Bronchial epithelial cell (primary cell): ENCODE measurements around the gene ABCC3. TPM values are rescaled to one million over a fixed set of nuclear protein-coding genes. Genes with fewer than 3 reads are reported as not detected.

ENCODE experiments used
- DNase-seq: peaks from one replicate; pipeline ENCODE4 v3.0.0-alpha.2; 2010; ENCODE audit warnings: low read depth
- FAIRE-seq: peaks from 2 replicates; lab custom pipeline; 2011; peaks lifted over from hg19 to GRCh38; lab: Jason Lieb, UNC
- H3K27me3 ChIP-seq: 2 replicates; pipeline ENCODE4 v1.5.1; 2011; ENCODE audit warnings: low read length; ENCODE audit not compliant: control insufficient read depth, insufficient read depth
- H3K36me3 ChIP-seq: 2 replicates; pipeline ENCODE4 v1.5.1; 2011; ENCODE audit warnings: low read length; ENCODE audit not compliant: control insufficient read depth, insufficient read depth
- H3K4me3 ChIP-seq: 2 replicates; pipeline ENCODE4 v1.5.1; 2011; ENCODE audit warnings: mild to moderate bottlenecking, low read depth, low read length, control low read depth
- total RNA-seq: library from RNA; depleted of rRNA; stranded (reverse); fragments of >200 nt; gene quantifications from 2 replicates; pipeline ENCODE4 v1.2.1, GENCODE V29; 2014
- TF ChIP-seq, protein P1 (sequence below): IDR thresholded peaks from 2 replicates; pipeline ENCODE4 v1.5.1; 2011; ENCODE audit warnings: mild to moderate bottlenecking, moderate library complexity, low read length, control low read depth, inconsistent platforms; ENCODE audit not compliant: insufficient read depth, severe bottlenecking

The ABCC3 gene
- total RNA-seq, 1 donor from 2014 or later: 33.2 TPM

DNA sequence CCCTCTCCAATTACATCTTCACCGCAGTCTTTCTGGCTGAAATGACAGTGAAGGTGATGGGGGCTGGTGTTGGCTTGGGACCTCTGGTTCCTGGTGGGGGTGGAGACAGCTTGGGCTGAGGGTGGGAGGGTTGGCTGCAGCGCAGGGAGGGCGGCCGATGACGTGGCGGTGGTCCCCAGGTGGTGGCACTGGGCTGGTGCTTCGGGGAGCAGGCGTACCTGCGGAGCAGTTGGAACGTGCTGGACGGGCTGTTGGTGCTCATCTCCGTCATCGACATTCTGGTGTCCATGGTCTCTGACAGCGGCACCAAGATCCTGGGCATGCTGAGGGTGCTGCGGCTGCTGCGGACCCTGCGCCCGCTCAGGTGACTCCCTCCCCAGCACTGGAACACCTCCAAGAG lies 31.8 kb upstream of the ABCC3 start:
- FAIRE-seq: no peak
- TF ChIP-seq, protein P1, sequence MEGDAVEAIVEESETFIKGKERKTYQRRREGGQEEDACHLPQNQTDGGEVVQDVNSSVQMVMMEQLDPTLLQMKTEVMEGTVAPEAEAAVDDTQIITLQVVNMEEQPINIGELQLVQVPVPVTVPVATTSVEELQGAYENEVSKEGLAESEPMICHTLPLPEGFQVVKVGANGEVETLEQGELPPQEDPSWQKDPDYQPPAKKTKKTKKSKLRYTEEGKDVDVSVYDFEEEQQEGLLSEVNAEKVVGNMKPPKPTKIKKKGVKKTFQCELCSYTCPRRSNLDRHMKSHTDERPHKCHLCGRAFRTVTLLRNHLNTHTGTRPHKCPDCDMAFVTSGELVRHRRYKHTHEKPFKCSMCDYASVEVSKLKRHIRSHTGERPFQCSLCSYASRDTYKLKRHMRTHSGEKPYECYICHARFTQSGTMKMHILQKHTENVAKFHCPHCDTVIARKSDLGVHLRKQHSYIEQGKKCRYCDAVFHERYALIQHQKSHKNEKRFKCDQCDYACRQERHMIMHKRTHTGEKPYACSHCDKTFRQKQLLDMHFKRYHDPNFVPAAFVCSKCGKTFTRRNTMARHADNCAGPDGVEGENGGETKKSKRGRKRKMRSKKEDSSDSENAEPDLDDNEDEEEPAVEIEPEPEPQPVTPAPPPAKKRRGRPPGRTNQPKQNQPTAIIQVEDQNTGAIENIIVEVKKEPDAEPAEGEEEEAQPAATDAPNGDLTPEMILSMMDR: no peak
- H3K4me3 ChIP-seq: no peak overlapping the region

DNA sequence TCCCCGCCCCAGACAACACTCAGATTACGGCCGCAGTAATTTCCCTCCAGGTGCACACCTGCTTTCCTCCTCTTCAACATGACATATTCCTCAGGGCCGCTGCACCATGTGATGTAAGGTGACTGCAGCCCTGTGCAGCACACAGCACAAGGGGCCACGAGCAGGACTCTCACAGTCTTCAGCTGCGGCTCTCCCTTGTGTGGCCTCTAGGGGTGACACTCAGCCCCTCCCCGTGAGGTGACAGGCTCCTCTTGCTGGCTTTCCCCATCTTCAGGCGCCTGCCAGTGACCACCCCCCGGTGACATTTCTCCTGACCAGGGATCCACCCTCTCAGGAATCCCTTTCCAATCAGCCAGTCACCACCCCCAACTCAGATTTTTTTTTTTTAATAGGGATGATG lies 31.3 kb upstream of the ABCC3 start:
- DNase-seq (no peak), FAIRE-seq (no peak)
- Histone ChIP-seq H3K4me3 (no peak overlapping the region), H3K36me3 (no peaks in the 10 kb centered on the region), H3K27me3 (peaks cover 14% of the 10 kb centered on the region)
- TF ChIP-seq, protein P1: peak; percentile 13

More for the DNA sequence above, 31.8 kb upstream of the ABCC3 start:
- H3K27me3 ChIP-seq: peaks cover 14% of the 10 kb centered on the region
- no peaks in the 10 kb centered on the region for H3K36me3 ChIP-seq
- DNase-seq: no peak

DNA sequence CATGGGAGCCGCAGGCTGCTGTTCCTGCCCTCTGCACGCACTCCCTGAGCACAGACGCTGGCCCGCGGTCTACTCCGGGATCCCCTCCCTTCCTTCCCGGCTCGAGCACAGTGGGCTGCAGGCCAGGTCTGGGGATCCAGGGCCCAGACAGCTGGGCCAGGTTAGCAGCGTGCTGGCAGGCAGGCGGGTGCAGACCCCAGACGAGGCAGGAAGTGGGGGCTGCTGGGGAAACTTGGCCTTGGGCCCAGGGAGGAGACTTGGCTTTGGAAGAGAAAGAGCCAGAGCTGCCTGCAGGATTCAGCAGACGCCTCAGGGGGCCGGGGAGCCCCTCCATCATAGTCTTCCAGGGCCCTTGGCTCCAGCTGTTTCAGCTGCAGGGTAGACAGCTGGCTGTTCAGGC lies 30.2 kb upstream of the ABCC3 start:
- Histone ChIP-seq H3K27me3 (peaks cover 14% of the 10 kb centered on the region), H3K4me3 (no peak overlapping the region)

DNA sequence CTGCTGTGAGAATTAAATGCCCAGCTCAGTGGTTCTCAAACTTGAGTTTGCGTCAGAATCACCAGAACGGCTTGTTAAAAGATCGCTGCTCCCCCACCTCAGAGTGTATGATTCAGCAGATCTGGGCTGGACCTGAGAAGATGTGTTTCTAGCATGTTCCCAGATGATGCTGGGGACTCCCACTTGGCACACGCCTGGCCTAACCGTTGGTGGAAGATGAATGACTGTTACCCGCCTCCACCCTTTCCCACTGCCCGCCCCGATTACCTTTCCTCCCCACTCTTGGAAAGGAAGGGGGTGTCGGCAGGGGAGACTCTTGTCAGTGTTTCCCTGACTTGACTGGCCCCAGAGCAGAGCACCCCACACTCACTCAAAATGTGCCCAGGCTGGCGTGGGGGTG lies 29.3 kb upstream of the ABCC3 start:
- FAIRE-seq (no peak), DNase-seq (no peak)
- Histone ChIP-seq H3K4me3 (no peak overlapping the region), H3K36me3 (no peaks in the 10 kb centered on the region), H3K27me3 (peaks cover 14% of the 10 kb centered on the region)
- TF ChIP-seq, protein P1: no peak

More for the DNA sequence above, 30.2 kb upstream of the ABCC3 start:
- TF ChIP-seq, protein P1: no peak
- no peaks in the 10 kb centered on the region for H3K36me3 ChIP-seq
- FAIRE-seq (no peak), DNase-seq (no peak)

DNA sequence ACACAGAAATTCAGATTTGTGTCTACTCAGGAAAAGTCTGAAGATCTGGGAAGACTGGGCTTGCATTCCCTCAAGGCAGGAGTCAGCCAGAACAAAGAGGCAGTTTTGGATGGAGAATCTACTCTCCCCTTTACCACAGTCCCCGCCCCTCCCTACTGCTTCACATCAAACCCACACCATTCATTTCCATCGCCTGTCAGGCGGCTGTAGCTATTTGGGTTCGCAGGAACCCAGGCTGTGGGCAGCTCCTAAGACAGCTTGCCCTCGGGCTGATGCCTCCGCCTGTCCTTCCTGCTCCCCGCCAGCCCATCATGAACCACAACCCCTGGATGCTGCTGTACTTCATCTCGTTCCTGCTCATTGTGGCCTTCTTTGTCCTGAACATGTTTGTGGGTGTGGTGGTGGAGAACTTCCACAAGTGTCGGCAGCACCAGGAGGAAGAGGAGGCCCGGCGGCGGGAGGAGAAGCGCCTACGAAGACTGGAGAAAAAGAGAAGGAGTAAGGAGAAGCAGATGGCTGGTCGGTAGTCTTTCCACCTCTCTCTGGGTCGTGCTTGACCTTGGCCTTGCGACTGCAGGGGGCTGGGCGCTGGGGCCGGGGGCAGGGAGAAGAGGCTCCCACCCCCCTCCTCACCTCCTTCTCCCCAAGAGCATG lies 27.0 kb upstream of the ABCC3 start:
- Histone ChIP-seq H3K36me3 (no peaks in the 10 kb centered on the region), H3K4me3 (no peak overlapping the region), H3K27me3 (peaks cover 13% of the 10 kb centered on the region)
- TF ChIP-seq, protein P1: no peak
- DNase-seq (no peak), FAIRE-seq (peak; percentile 23)
